AG09309 (cell line): Measurements from ENCODE around the gene MPZL3.

ENCODE experiments used
- DNase-seq: peaks from one replicate; pipeline ENCODE4 v3.0.0-alpha.2; 2010; ENCODE audit warnings: low read depth
- H3K4me3 ChIP-seq: 2 replicates; pipeline ENCODE4 v1.5.1; 2011; ENCODE audit warnings: mild to moderate bottlenecking, low read depth, low read length, moderate library complexity; ENCODE audit not compliant: control insufficient read depth
- CTCF ChIP-seq: IDR thresholded peaks from 2 replicates; pipeline ENCODE4 v1.5.1; 2011; ENCODE audit warnings: mild to moderate bottlenecking, low read depth, low read length, inconsistent platforms; ENCODE audit not compliant: insufficient read depth, control insufficient read depth; ENCODE audit errors: missing control alignments

MPZL3 gene

GRCh38 chr11:118243161-118243560 is 9.0 kb downstream of the MPZL3 start:
- DNase-seq: no peak
- TF ChIP-seq CTCF: no peak
- H3K4me3 ChIP-seq: no peak overlapping the region

GRCh38 chr11:118241764-118242098 is 10.4 kb downstream of the MPZL3 start:
- H3K4me3 ChIP-seq: no peak overlapping the region
- TF ChIP-seq CTCF: no peak
- DNase-seq: no peak

- no peak for DNase-seq
- no peak for TF ChIP-seq CTCF
- H3K4me3 ChIP-seq: no peak overlapping the region
Observed at GRCh38 chr11:118240999-118241763, 11.0 kb downstream of the MPZL3 start.

- no peak overlapping the region for H3K4me3 ChIP-seq
- TF ChIP-seq CTCF: no peak
- no peak for DNase-seq
Observed at GRCh38 chr11:118239509-118240205, 12.5 kb downstream of the MPZL3 start.

- no peak for DNase-seq
- no peak for TF ChIP-seq CTCF
- H3K4me3 ChIP-seq: no peak overlapping the region
Observed at GRCh38 chr11:118238929-118239328, 13.2 kb downstream of the MPZL3 start.

GRCh38 chr11:118238421-118238820 is 13.7 kb downstream of the MPZL3 start:
- H3K4me3 ChIP-seq: no peak overlapping the region
- DNase-seq: no peak
- no peak for TF ChIP-seq CTCF
